K562 (cell line): ENCODE results near the gene NDUFAF5. TPM values are rescaled to one million over a fixed set of nuclear protein-coding genes. Genes with fewer than 3 reads are reported as not detected.

ENCODE experiments used
- ARID1B ChIP-seq: fragments of 450-650 bp; IDR thresholded peaks from 2 replicates; pipeline ENCODE4 v1.6.1; 2016; ENCODE audit warnings: antibody characterized with exemption, mild to moderate bottlenecking, inconsistent platforms
- ARNT ChIP-seq, 2 experiments: fragments of 450-650 bp; IDR thresholded peaks; 2 replicates each; pipeline ENCODE4 v1.6.1; 2016; ENCODE audit warnings: mild to moderate bottlenecking in 1 of 2
- EP400 ChIP-seq: fragments of 450-650 bp; IDR thresholded peaks from 2 replicates; pipeline ENCODE4 v1.6.1; 2017; ENCODE audit warnings: antibody characterized with exemption, mild to moderate bottlenecking, moderate library complexity
- GABPB2 ChIP-seq: fragments of 250-450 bp; sonication (Bioruptor Pico); conservative IDR thresholded peaks from 2 replicates; pipeline ENCODE4 v1.5.1; 2021; ENCODE audit warnings: mild to moderate bottlenecking
- HDAC2 ChIP-seq: fragments of 450-650 bp; IDR thresholded peaks from 2 replicates; pipeline ENCODE4 v1.6.1; 2016; ENCODE audit warnings: mild to moderate bottlenecking
- HDAC6 ChIP-seq: IDR thresholded peaks from 2 replicates; pipeline ENCODE4 v1.6.1; 2012; ENCODE audit warnings: low read depth, mild to moderate bottlenecking, control low read depth, inconsistent platforms, low read length, moderate library complexity
- HDGF ChIP-seq: fragments of 450-650 bp; IDR thresholded peaks from 2 replicates; pipeline ENCODE4 v1.6.1; 2016
- NFXL1 ChIP-seq: fragments of 450-650 bp; formaldehyde crosslinking; IDR thresholded peaks from 2 replicates; pipeline ENCODE4 v1.4.0; 2021; ENCODE audit warnings: mild to moderate bottlenecking
- PTRF ChIP-seq: fragments of 450-650 bp; IDR thresholded peaks from 2 replicates; pipeline ENCODE4 v1.6.1; 2016; ENCODE audit warnings: mild to moderate bottlenecking, missing genetic modification characterization, missing compliant biosample characterization
- RBFOX2 ChIP-seq: fragments of 200-400 bp; formaldehyde crosslinking; IDR thresholded peaks from 2 replicates; pipeline ENCODE4 v1.6.1; 2017; ENCODE audit warnings: low read depth, mild to moderate bottlenecking, low read length, moderate library complexity
- RFX7 ChIP-seq: fragments of 250-450 bp; sonication (Bioruptor Pico); IDR thresholded peaks from 2 replicates; pipeline ENCODE4 v1.5.1; 2021; ENCODE audit warnings: mild to moderate bottlenecking
- TCFL5 ChIP-seq: fragments of 250-450 bp; sonication (Bioruptor Pico); conservative IDR thresholded peaks from 2 replicates; pipeline ENCODE4 v1.6.1; 2021; ENCODE audit warnings: mild to moderate bottlenecking, moderate library complexity, matching md5 sums
- ZNF695 ChIP-seq: fragments of 450-650 bp; formaldehyde crosslinking; IDR thresholded peaks from 2 replicates; pipeline ENCODE4 v1.4.0; 2020; ENCODE audit warnings: mild to moderate bottlenecking, moderate library complexity
- polyA plus RNA-seq, 8 experiments: library from polyadenylated mRNA; depleted of rRNA in 4 of 8; stranded (reverse) in 5 of 8; unstranded in 3 of 8; fragments of >200 nt; fragmentation: Nextera tagmentation in 2 of 8; fragmentation: Illumina TruSeq in 1 of 8; extraction: Ambion mirVana in 2 of 8; extraction: Trizol in 1 of 8; gene quantifications; 2 replicates each; pipeline versions ENCODE4 v1.2.1 to v1.2.3, GENCODE V29; 2011 to 2014; ENCODE audit warnings: inconsistent platforms in 1 of 8, missing spikeins in 1 of 8
- total RNA-seq, 7 experiments: library from RNA; depleted of rRNA in 6 of 7; stranded (reverse); fragments of >200 nt in 6 of 7; fragmentation: Illumina TruSeq in 2 of 7; extraction: Trizol in 2 of 7; gene quantifications; 2 replicates each; pipeline versions ENCODE4 v1.2.1 to v1.2.3, GENCODE V29; 2011 to 2021; ENCODE audit warnings: low replicate concordance in 1 of 7
- TF ChIP-seq, protein P1 (sequence below): fragments of 450-650 bp; IDR thresholded peaks from 2 replicates; pipeline ENCODE4 v1.6.1; 2016; ENCODE audit warnings: mild to moderate bottlenecking, moderate library complexity
- TF ChIP-seq, protein P2 (sequence below): fragments of 250-450 bp; sonication (Bioruptor Pico); IDR thresholded peaks from 2 replicates; pipeline ENCODE4 v1.8.0; 2021; ENCODE audit warnings: mild to moderate bottlenecking, moderate library complexity
- TF ChIP-seq, protein P3 (sequence below): sonication (generic); formaldehyde crosslinking; IDR thresholded peaks from 2 replicates; pipeline ENCODE4 v1.8.0; 2022; ENCODE audit warnings: missing genetic modification reagents, mild to moderate bottlenecking, borderline replicate concordance

NDUFAF5 gene
- total and polyA plus RNA-seq, 9 of the 15 experiments (the other 6 are each of a cell fraction or from before 2014, with no cell fraction given), result 17.2 to 33.1 (median 27.3) TPM

DNA sequence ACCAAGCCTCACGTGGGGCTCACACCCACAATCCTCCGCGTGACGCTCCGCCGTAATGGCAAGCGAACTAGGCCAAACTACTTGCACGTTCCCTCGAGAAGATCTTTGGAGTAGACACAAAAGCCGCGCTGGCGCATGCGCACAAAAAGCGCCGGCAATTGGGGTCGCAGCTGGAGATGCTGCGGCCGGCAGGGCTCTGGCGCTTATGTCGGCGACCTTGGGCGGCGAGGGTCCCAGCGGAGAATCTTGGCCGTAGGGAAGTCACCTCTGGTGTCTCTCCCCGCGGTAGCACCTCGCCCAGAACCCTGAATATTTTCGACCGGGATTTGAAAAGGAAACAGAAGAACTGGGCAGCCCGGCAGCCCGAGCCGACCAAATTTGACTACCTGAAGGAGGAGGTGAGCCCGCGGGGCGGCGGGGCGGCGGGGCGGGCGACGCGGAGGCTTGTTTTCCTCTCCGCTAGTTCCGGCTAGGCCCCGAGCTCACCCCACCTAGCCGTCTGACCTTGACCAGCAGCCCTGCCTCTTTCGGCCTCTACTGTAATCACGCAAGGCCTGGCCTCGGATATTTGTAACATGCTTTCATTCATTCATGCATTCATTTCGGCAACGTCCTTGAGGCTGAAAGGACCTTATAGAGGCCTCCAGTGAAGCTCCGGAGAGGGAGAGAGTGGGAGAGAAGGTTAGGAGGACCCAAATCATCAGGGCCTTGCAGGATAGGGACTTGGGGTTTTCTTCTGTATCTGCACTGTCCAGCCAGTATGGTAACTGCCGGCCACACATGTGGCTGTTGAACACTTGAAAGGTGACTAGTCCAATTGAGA is at the start of gene NDUFAF5, which contains the start of gene ESF1 (continued):
- TF ChIP-seq, protein P1, sequence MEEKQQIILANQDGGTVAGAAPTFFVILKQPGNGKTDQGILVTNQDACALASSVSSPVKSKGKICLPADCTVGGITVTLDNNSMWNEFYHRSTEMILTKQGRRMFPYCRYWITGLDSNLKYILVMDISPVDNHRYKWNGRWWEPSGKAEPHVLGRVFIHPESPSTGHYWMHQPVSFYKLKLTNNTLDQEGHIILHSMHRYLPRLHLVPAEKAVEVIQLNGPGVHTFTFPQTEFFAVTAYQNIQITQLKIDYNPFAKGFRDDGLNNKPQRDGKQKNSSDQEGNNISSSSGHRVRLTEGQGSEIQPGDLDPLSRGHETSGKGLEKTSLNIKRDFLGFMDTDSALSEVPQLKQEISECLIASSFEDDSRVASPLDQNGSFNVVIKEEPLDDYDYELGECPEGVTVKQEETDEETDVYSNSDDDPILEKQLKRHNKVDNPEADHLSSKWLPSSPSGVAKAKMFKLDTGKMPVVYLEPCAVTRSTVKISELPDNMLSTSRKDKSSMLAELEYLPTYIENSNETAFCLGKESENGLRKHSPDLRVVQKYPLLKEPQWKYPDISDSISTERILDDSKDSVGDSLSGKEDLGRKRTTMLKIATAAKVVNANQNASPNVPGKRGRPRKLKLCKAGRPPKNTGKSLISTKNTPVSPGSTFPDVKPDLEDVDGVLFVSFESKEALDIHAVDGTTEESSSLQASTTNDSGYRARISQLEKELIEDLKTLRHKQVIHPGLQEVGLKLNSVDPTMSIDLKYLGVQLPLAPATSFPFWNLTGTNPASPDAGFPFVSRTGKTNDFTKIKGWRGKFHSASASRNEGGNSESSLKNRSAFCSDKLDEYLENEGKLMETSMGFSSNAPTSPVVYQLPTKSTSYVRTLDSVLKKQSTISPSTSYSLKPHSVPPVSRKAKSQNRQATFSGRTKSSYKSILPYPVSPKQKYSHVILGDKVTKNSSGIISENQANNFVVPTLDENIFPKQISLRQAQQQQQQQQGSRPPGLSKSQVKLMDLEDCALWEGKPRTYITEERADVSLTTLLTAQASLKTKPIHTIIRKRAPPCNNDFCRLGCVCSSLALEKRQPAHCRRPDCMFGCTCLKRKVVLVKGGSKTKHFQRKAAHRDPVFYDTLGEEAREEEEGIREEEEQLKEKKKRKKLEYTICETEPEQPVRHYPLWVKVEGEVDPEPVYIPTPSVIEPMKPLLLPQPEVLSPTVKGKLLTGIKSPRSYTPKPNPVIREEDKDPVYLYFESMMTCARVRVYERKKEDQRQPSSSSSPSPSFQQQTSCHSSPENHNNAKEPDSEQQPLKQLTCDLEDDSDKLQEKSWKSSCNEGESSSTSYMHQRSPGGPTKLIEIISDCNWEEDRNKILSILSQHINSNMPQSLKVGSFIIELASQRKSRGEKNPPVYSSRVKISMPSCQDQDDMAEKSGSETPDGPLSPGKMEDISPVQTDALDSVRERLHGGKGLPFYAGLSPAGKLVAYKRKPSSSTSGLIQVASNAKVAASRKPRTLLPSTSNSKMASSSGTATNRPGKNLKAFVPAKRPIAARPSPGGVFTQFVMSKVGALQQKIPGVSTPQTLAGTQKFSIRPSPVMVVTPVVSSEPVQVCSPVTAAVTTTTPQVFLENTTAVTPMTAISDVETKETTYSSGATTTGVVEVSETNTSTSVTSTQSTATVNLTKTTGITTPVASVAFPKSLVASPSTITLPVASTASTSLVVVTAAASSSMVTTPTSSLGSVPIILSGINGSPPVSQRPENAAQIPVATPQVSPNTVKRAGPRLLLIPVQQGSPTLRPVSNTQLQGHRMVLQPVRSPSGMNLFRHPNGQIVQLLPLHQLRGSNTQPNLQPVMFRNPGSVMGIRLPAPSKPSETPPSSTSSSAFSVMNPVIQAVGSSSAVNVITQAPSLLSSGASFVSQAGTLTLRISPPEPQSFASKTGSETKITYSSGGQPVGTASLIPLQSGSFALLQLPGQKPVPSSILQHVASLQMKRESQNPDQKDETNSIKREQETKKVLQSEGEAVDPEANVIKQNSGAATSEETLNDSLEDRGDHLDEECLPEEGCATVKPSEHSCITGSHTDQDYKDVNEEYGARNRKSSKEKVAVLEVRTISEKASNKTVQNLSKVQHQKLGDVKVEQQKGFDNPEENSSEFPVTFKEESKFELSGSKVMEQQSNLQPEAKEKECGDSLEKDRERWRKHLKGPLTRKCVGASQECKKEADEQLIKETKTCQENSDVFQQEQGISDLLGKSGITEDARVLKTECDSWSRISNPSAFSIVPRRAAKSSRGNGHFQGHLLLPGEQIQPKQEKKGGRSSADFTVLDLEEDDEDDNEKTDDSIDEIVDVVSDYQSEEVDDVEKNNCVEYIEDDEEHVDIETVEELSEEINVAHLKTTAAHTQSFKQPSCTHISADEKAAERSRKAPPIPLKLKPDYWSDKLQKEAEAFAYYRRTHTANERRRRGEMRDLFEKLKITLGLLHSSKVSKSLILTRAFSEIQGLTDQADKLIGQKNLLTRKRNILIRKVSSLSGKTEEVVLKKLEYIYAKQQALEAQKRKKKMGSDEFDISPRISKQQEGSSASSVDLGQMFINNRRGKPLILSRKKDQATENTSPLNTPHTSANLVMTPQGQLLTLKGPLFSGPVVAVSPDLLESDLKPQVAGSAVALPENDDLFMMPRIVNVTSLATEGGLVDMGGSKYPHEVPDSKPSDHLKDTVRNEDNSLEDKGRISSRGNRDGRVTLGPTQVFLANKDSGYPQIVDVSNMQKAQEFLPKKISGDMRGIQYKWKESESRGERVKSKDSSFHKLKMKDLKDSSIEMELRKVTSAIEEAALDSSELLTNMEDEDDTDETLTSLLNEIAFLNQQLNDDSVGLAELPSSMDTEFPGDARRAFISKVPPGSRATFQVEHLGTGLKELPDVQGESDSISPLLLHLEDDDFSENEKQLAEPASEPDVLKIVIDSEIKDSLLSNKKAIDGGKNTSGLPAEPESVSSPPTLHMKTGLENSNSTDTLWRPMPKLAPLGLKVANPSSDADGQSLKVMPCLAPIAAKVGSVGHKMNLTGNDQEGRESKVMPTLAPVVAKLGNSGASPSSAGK, result peak; percentile 49
- TF ChIP-seq GABPB2 (CRISPR knock-in tag) (no peak), PTRF (tag) (no peak), HDAC2 (no peak), RFX7 (CRISPR knock-in tag) (no peak), EP400 (peak; percentile 90), HDGF (no peak), NFXL1 (CRISPR knock-in tag) (no peak), ZNF695 (CRISPR knock-in tag) (no peak), HDAC6 (no peak), ARID1B (no peak), ARNT (IDR thresholded peaks at IDR 0.05) (peak in 1 of 2 experiments; percentile 94; a peak in 2 of 4 replicates), RBFOX2 (peak; percentile 78), TCFL5 (CRISPR knock-in tag) (no peak)
- TF ChIP-seq, protein P2, sequence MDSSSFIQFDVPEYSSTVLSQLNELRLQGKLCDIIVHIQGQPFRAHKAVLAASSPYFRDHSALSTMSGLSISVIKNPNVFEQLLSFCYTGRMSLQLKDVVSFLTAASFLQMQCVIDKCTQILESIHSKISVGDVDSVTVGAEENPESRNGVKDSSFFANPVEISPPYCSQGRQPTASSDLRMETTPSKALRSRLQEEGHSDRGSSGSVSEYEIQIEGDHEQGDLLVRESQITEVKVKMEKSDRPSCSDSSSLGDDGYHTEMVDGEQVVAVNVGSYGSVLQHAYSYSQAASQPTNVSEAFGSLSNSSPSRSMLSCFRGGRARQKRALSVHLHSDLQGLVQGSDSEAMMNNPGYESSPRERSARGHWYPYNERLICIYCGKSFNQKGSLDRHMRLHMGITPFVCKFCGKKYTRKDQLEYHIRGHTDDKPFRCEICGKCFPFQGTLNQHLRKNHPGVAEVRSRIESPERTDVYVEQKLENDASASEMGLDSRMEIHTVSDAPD (CRISPR knock-in tag), result no peak
- TF ChIP-seq, protein P3, sequence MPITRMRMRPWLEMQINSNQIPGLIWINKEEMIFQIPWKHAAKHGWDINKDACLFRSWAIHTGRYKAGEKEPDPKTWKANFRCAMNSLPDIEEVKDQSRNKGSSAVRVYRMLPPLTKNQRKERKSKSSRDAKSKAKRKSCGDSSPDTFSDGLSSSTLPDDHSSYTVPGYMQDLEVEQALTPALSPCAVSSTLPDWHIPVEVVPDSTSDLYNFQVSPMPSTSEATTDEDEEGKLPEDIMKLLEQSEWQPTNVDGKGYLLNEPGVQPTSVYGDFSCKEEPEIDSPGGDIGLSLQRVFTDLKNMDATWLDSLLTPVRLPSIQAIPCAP, result no peak
